ENCODE data around the gene CTNNBL1. TPM values are rescaled to one million over a fixed set of nuclear protein-coding genes. Genes with fewer than 3 reads are reported as not detected.

Gene CTNNBL1
- total RNA-seq, 1 experiment from 2014 or later: 45.2 TPM

- H3K4me1 Mint-ChIP-seq (ENCODE audit: insufficient read depth, unreplicated experiment): peaks cover 4% of the 10 kb centered on the region
- no peak overlapping the region for H3K4me3 Mint-ChIP-seq (ENCODE audit: unreplicated experiment)
- BruUV-seq (replicated peaks): no TSS peak
- no peak for TF ChIP-seq CTCF (IDR thresholded peaks at IDR 0.05; ENCODE audit: unreplicated experiment)
- DNase-seq (ENCODE audit: unreplicated experiment): no peak
- H3K9me3 Mint-ChIP-seq (ENCODE audit: unreplicated experiment): no peaks in the 10 kb centered on the region
- no peaks in the 10 kb centered on the region for H3K36me3 Mint-ChIP-seq (ENCODE audit: insufficient read depth, unreplicated experiment)
- ChIA-PET CTCF (no interaction called here), POLR2A (no interaction called here)
- H3K27me3 Mint-ChIP-seq (ENCODE audit: insufficient read depth, unreplicated experiment): no peaks in the 10 kb centered on the region
- H3K27ac Mint-ChIP-seq (ENCODE audit: low read depth, unreplicated experiment): no peak overlapping the region
- intact Hi-C loops (cut with micrococcal nuclease): loop anchor here (10.0 kb wide), 1 partner anchor 330 kb away; no protein-coding TSS in a partner anchor
Measured at GRCh38 chr20:37894454-37894853, 200.6 kb downstream of the CTNNBL1 start.

- intact Hi-C loops (cut with micrococcal nuclease): loop anchor here (10.0 kb wide), 1 partner anchor 330 kb away; no protein-coding TSS in a partner anchor
- Mint-ChIP-seq H3K27ac (ENCODE audit: low read depth, unreplicated experiment) (no peak overlapping the region), H3K36me3 (ENCODE audit: insufficient read depth, unreplicated experiment) (no peaks in the 10 kb centered on the region), H3K27me3 (ENCODE audit: insufficient read depth, unreplicated experiment) (no peaks in the 10 kb centered on the region), H3K4me1 (ENCODE audit: insufficient read depth, unreplicated experiment) (peaks cover 11% of the 10 kb centered on the region), H3K4me3 (ENCODE audit: unreplicated experiment) (no peak overlapping the region), H3K9me3 (ENCODE audit: unreplicated experiment) (no peaks in the 10 kb centered on the region)
- POLR2A ChIA-PET: interaction anchor here (0.7 kb wide), 1 partner anchor 50 kb away, joined by 4 read pairs; no protein-coding TSS in a partner anchor
- CTCF ChIA-PET: no interaction called here
- BruUV-seq (replicated peaks): no TSS peak
- no peak for DNase-seq (ENCODE audit: unreplicated experiment)
- TF ChIP-seq CTCF (IDR thresholded peaks at IDR 0.05; ENCODE audit: unreplicated experiment): no peak
Measured at GRCh38 chr20:37895166-37895565, 201.3 kb downstream of the CTNNBL1 start.

GRCh38 chr20:37896932-37897548, 203.2 kb downstream of the CTNNBL1 start:
- peaks cover 15% of the 10 kb centered on the region for H3K4me1 Mint-ChIP-seq (ENCODE audit: insufficient read depth, unreplicated experiment)
- no TSS peak for BruUV-seq (replicated peaks)
- intact Hi-C loops (cut with micrococcal nuclease): loop anchor here (10.0 kb wide), 1 partner anchor 332 kb away; no protein-coding TSS in a partner anchor
- no peak overlapping the region for H3K27ac Mint-ChIP-seq (ENCODE audit: low read depth, unreplicated experiment)
- no peaks in the 10 kb centered on the region for H3K36me3 Mint-ChIP-seq (ENCODE audit: insufficient read depth, unreplicated experiment)
- H3K27me3 Mint-ChIP-seq (ENCODE audit: insufficient read depth, unreplicated experiment): no peaks in the 10 kb centered on the region
- no peak for DNase-seq (ENCODE audit: unreplicated experiment)
- H3K9me3 Mint-ChIP-seq (ENCODE audit: unreplicated experiment): no peaks in the 10 kb centered on the region
- no peak for TF ChIP-seq CTCF (IDR thresholded peaks at IDR 0.05; ENCODE audit: unreplicated experiment)
- H3K4me3 Mint-ChIP-seq (ENCODE audit: unreplicated experiment): no peak overlapping the region
- POLR2A ChIA-PET: interaction anchor here (0.7 kb wide), 1 partner anchor 290 kb away, joined by 3 read pairs; no protein-coding TSS in a partner anchor
- CTCF ChIA-PET: interaction anchor here (1.1 kb wide), 1 partner anchor 8 kb away, joined by 3 read pairs; no protein-coding TSS in a partner anchor

GRCh38 chr20:37898233-37899104, 204.6 kb downstream of the CTNNBL1 start:
- DNase-seq (ENCODE audit: unreplicated experiment): no peak
- no TSS peak for BruUV-seq (replicated peaks)
- peaks cover 20% of the 10 kb centered on the region for H3K4me1 Mint-ChIP-seq (ENCODE audit: insufficient read depth, unreplicated experiment)
- TF ChIP-seq CTCF (IDR thresholded peaks at IDR 0.05; ENCODE audit: unreplicated experiment): no peak
- POLR2A ChIA-PET: interaction anchor here (0.6 to 0.7 kb wide), 2 partner anchors 76 to 360 kb away, joined by 3 read pairs; no protein-coding TSS in a partner anchor
- no peak overlapping the region for H3K4me3 Mint-ChIP-seq (ENCODE audit: unreplicated experiment)
- intact Hi-C loops (cut with micrococcal nuclease): loop anchor here (10.0 kb wide), 1 partner anchor 334 kb away; no protein-coding TSS in a partner anchor
- peaks cover under 1% of the 10 kb centered on the region for H3K36me3 Mint-ChIP-seq (ENCODE audit: insufficient read depth, unreplicated experiment)
- H3K27ac Mint-ChIP-seq (ENCODE audit: low read depth, unreplicated experiment): no peak overlapping the region
- CTCF ChIA-PET: interaction anchor here (0.9 to 1.1 kb wide), 3 partner anchors 10 to 159 kb away, joined by 3 to 5 read pairs (median 3); no protein-coding TSS in a partner anchor
- H3K9me3 Mint-ChIP-seq (ENCODE audit: unreplicated experiment): no peaks in the 10 kb centered on the region
- no peaks in the 10 kb centered on the region for H3K27me3 Mint-ChIP-seq (ENCODE audit: insufficient read depth, unreplicated experiment)
